NCI-H1417 (cell line): ENCODE data around the gene KIR2DL1.
"Not testable (repeated sequence)": the region's sequence is repeated elsewhere in the genome, so short reads cannot be mapped to it uniquely, and the experiment has no call there.

Source experiments
- DNase-seq, 3 experiments: peaks; one replicate each; lab custom pipeline; 2025; lab: John Stamatoyannopoulos, UW

The KIR2DL1 gene

GRCh38 chr19:54824416-54824815, 54.8 kb downstream of the KIR2DL1 start:
- DNase-seq: not testable (repeated sequence)

- not testable (repeated sequence) for DNase-seq
These were observed 55.7 kb downstream of the KIR2DL1 start for GRCh38 chr19:54825326-54825725.

GRCh38 chr19:54828064-54828463, 58.5 kb downstream of the KIR2DL1 start:
- DNase-seq: not testable (repeated sequence)

- DNase-seq: not testable (repeated sequence)
These were observed 62.9 kb downstream of the KIR2DL1 start, which contains the start of gene KIR2DS4 for GRCh38 chr19:54832496-54832895. Gene KIR2DS4 (plus strand): TSS chr19:54832676.
